Measurements from ENCODE around the gene ADAMTSL4.
"Not testable (repeated sequence)": the region's sequence is repeated elsewhere in the genome, so short reads cannot be mapped to it uniquely, and the experiment has no call there.

The ADAMTSL4 gene

GRCh38 chr1:150555971-150556865 is 7.0 kb downstream of the ADAMTSL4 start:
- DNase-seq = no peak

GRCh38 chr1:150557065-150557600 is 7.9 kb downstream of the ADAMTSL4 start:
- DNase-seq = no peak

GRCh38 chr1:150557813-150558212 is 8.6 kb downstream of the ADAMTSL4 start:
- no peak for DNase-seq

GRCh38 chr1:150558303-150558704 is 9.1 kb downstream of the ADAMTSL4 start:
- no peak for DNase-seq

GRCh38 chr1:150558761-150559655 is 9.8 kb downstream of the ADAMTSL4 start:
- DNase-seq = no peak

DNA sequence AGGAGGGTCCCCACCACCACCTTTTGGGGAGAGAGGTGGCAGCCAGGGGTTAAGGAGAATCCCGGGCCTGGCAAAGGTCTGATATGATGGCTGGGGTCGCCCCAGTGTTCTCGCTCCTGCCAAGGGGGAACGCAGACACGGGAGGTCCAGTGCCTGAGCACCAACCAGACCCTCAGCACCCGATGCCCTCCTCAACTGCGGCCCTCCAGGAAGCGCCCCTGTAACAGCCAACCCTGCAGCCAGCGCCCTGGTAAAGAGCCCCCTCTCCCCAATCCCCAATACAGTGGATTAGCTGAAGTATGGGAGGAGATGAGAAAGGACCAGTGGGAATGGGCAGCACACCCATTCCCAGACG is 10.4 kb downstream of the ADAMTSL4 start:
- no peak for DNase-seq

DNA sequence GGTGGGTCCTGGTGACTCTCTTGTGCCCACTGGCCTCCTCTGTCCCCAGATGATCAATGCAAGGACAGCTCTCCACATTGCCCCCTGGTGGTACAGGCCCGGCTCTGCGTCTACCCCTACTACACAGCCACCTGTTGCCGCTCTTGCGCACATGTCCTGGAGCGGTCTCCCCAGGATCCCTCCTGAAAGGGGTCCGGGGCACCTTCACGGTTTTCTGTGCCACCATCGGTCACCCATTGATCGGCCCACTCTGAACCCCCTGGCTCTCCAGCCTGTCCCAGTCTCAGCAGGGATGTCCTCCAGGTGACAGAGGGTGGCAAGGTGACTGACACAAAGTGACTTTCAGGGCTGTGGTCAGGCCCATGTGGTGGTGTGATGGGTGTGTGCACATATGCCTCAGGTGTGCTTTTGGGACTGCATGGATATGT is 10.8 kb downstream of the ADAMTSL4 start:
- peak; percentile 23 to 77 (median 64) for DNase-seq

DNA sequence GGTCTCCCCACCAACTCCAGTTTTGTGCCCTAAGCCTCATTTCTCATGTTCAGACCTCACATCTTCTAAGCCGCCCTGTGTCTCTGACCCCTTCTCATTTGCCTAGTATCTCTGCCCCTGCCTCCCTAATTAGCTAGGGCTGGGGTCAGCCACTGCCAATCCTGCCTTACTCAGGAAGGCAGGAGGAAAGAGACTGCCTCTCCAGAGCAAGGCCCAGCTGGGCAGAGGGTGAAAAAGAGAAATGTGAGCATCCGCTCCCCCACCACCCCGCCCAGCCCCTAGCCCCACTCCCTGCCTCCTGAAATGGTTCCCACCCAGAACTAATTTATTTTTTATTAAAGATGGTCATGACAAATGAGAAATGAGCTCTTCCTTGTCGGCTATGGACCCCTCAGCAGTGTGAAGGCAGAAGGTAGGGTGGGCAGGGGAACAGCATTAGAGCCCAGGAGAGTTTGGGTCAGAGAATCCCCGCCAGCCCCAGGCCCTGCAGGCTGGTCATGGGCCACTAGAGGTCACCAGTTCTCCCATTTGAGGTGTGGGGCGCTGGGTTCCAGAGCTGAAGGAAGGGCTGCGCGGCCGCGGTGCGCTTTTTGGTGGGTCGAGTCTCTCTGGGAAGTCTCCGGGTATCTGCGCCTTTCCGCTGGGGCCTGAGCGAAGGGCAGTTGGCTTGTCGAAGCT is 11.5 kb downstream of the ADAMTSL4 start:
- DNase-seq = peak; percentile 55 to 75 (median 66)

GRCh38 chr1:150561254-150561973 is 12.2 kb downstream of the ADAMTSL4 start:
- DNase-seq = peak; percentile 28 to 86 (median 70)

DNA sequence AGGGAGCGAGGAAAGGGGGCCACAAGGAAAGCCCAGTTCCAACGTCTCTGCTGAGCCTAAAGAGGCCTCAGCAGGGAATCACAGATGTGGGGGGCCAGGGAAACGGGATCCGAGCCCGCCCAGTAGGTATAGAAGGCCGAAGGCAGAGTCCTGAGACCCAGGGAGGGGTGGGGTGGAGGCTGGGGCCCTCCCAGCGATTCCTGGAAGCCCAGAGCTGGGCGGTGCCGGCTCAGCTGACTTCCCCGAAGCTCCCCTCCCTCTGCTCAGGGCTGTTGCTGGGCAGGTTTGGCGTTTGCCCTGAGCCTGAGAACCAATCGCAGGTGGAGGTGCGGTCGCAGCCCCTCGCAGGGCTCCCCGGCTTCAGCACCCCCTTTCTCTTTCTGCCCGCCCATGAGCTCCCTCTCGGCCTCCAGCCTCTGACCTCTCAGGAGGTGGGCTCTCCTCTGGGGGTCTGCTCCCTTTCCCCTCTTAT is 12.8 kb downstream of the ADAMTSL4 start:
- DNase-seq = peak; percentile 71 to 84 (median 80)

DNA sequence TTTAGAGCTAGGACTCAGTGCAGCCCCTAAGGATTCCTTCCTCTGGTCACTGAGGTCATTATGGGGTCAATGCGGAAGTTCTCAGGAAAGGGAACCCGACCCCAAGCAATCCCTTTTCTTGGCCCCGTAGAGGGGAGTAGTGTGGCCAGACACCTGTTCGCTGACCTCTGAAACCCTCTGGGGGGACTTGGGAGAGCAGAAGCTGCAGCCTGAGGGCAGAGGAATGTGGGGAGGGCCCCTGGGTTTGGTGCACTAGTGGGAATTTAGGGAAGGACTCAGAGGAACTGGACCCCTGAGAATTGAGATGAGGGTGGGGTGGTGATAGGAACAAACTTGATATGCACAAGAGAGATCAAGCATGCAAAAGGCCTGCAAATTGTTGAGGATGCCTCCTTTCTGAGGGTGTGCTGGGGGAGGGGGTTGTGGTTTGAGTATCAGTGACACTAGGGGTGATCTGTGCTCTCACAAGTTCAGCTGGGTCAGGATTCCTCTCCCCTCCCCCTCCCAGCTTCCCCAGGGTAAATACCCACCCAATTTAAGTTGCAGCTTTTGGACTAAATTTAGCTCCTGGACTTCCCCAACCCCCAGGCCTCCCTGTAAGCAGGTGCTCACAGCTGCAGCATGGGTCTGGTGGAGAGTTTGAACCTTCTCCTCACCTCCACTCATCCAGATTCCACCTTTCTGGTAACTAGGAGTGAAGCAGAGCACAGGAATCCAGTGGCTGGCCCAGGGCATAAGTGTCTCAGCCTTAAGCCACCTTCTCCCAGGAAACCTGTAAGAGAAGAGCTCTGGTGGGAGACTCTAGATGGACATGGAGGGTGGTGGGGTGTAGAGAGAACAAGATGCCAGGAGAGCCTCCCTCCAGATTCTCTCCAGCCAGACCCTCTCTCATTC is 13.5 kb downstream of the ADAMTSL4 start:
- DNase-seq = peak; percentile 53 to 75 (median 66)

DNA sequence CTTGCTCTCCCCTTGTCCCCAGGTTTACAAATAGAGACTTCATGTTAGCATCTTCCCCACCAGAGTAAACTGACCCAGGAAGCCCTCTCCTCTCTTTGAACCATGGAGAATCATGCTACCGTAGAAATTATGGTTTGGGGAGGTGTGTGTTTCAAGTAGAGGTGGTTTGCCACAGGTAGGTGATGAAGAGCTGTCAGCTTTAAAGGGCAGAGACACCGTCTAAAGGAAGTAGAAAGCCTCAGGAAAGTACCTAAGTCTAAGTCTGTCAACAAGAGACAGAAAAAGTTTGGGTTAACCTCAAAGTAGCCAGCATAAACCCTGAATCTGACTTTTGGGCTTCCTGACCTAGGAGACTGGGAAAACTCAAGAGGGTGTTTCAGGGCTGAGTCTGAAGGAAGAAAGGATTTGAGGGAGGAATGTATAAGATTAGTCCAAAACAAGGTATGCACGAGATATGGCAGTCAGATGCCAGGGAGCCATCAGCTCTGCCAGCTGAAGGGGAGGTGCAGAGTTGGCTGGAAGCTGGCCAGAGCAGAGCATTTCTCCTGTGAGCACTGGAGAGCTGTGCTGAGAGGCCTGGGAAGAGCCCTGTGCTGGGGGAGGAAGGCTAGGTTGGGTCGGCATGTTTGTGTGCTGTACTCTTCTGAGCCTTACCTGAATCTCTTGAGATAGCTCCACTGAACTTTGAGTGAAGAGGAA is 14.3 kb downstream of the ADAMTSL4 start:
- DNase-seq = peak; percentile 32 to 83 (median 62)

DNA sequence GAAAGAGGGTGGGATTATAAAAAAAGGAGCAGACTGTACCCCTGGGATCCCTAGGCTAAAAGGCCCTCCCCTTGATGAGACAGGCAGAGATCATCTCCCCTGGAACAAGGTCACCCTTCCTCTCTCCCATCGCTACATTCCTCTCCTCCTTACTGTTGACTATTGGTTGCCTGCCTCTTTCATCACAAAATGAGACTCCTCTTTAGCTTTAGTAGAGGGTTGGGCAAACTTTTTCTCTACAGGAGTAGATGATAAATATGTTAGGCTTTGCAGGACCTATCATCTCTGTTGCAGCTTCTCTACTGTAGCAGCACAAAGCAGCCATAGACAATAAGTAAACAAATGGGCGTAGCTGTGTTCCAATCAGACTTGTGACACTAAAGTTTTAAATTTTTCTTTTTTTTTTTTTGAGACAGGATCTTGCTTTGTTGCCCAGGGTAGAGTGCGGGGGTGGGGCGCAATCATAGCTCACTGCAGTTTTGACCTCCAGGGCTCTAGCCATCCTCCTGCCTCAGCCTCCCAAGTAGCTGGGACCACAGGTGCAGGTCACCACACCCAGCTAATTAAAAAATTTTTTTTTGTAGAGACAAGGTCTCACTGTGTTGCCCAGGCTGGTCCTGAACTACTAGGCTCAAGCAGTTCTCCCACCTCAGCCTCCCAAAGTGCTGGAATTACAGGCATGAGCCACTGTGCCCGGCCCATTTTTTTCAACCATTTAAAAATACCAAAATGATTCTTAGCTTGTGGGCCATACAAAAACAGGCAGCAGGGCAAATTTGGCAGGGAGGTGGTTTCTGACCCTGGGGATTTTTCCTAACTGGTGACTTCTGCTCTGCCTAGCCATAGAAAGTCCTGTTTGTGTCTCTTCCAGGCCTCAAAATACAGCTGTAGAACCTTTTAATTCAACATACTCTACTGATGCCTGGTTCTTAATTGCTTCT is 15.1 kb downstream of the ADAMTSL4 start:
- peak in 4 of 6 experiments; percentile 14 to 66 (median 50) for DNase-seq

- DNase-seq = not testable (repeated sequence)
These were observed 16.2 kb downstream of the ADAMTSL4 start for GRCh38 chr1:150565240-150565991.

DNA sequence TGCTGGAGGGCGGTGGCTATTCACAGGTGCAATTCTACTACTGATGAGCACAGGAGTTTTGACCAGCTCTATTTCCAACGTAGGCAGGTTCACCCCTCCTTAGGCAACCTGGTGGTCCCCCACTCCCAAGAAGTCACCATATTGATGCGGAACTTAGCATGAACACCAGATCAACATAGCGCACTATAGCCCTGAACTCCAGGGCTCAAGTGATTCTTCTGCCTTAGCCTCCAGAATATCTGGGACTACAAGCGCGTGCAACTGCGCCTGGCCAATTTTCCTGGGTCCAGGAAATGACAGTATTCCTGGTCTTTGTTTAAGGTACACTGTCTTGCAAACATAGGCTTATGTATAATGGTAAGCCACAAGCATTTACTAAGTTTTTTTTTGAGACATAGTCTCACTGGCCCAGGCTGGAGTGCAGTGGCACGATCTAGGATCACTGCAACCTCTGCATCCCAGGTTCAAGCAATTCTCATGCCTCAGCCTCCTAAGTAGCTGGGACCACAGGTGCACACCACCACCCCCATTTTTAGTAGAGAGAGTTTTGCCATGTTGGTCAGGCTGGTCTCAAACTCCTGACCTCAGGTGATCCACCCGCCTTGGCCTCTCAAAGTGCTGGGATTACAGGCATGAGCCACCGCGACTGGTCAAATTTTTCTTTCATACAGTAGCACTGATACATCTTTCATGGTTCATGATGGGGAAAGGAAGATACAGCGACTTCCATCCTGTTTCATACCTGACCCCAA is 17.6 kb downstream of the ADAMTSL4 start:
- DNase-seq = no peak

GRCh38 chr1:150567341-150567716 is 18.1 kb downstream of the ADAMTSL4 start:
- DNase-seq = peak in 5 of 6 experiments; percentile 32 to 87 (median 45)

All from stimulated activated naive CD4-positive, alpha-beta T cell (primary cell).